Vagina (tissue), 2 donors: ENCODE measurements around the gene SUSD3.

ENCODE experiments used
- CTCF ChIP-seq, 3 experiments: fragments of 450-650 bp in 2 of 3; fragments of 200-600 bp in 1 of 3; sonication (generic) in 1 of 3; IDR thresholded peaks; one replicate each; pipeline ENCODE4 v1.5.1; 2017 to 2019; ENCODE audit warnings: antibody characterized with exemption in 3 of 3, mild to moderate bottlenecking in 2 of 3, moderate library complexity in 2 of 3
- POLR2A ChIP-seq, 2 donors: fragments of 450-650 bp; IDR thresholded peaks; one replicate each; pipeline ENCODE4 v1.6.1; 2017; ENCODE audit warnings: antibody characterized with exemption in 2 of 2, mild to moderate bottlenecking in 2 of 2, moderate library complexity in 2 of 2
- POLR2AphosphoS5 ChIP-seq, 2 donors: sonication (generic); formaldehyde crosslinking; IDR thresholded peaks; one replicate each; pipeline ENCODE4 v1.9.0; 2017; ENCODE audit warnings: antibody characterized with exemption in 2 of 2, mild to moderate bottlenecking in 2 of 2, low read depth in 1 of 2; ENCODE audit not compliant: insufficient read depth in 1 of 2

- TF ChIP-seq POLR2AphosphoS5 (IDR thresholded peaks at IDR 0.05; ENCODE audit: insufficient read depth in 1 of 2, low read depth in 1 of 2), result no peak
- no peak for TF ChIP-seq CTCF (IDR thresholded peaks at IDR 0.05)
- TF ChIP-seq POLR2A (IDR thresholded peaks at IDR 0.05), result no peak
These were observed 24.4 kb downstream of the SUSD3 start for GRCh38 chr9:93082841-93083411.
